Activated naive CD8-positive, alpha-beta T cell treated with anti-CD3 and anti-CD28 coated beads, Interleukin-2, amount 50 U/mL, for 24 hours (primary cell): ENCODE results near the gene GRIP1.

ENCODE experiments used
- ATAC-seq: fragments of 150-1000 bp; cut with Tn5 transposase; one replicate; pipeline ENCODE4 v1.10.0; 2021
- DNase-seq: peaks from one replicate; pipeline ENCODE4 v3.0.0; 2021
- H3K27ac Mint-ChIP-seq: one replicate; pipeline ENCODE4 v1.8.0; 2021; ENCODE audit warnings: mild to moderate bottlenecking, mixed read lengths
- H3K27me3 Mint-ChIP-seq: one replicate; pipeline ENCODE4 v1.8.0; 2021; ENCODE audit warnings: mixed read lengths
- H3K36me3 Mint-ChIP-seq: one replicate; pipeline ENCODE4 v1.8.0; 2021; ENCODE audit warnings: low read depth, mixed read lengths
- H3K4me1 Mint-ChIP-seq: one replicate; pipeline ENCODE4 v1.8.0; 2021; ENCODE audit warnings: mixed read lengths
- H3K4me3 Mint-ChIP-seq: one replicate; pipeline ENCODE4 v1.8.0; 2021; ENCODE audit warnings: mild to moderate bottlenecking, moderate library complexity, mixed read lengths
- H3K9me3 Mint-ChIP-seq: one replicate; pipeline ENCODE4 v1.8.0; 2021; ENCODE audit warnings: mixed read lengths

The GRIP1 gene

GRCh38 chr12:66302827-66303169 lies 376.1 kb downstream of the GRIP1 start:
- no peak for ATAC-seq
- peaks cover 47% of the 10 kb centered on the region for H3K4me1 Mint-ChIP-seq
- no peaks in the 10 kb centered on the region for H3K9me3 Mint-ChIP-seq
- peak overlapping the region; percentile 98 for H3K4me3 Mint-ChIP-seq
- H3K27ac Mint-ChIP-seq, result peak overlapping the region; percentile 99
- no peak for DNase-seq
- no peaks in the 10 kb centered on the region for H3K27me3 Mint-ChIP-seq
- H3K36me3 Mint-ChIP-seq, result peaks cover 26% of the 10 kb centered on the region

GRCh38 chr12:66301944-66302826 lies 376.7 kb downstream of the GRIP1 start, which contains the start of gene HELB:
Gene HELB, plus strand, starts transcription at chr12:66302493. Its CDS starts 111 bp downstream, at chr12:66302604.
- DNase-seq (peak; percentile 98), ATAC-seq (peak; percentile 92)
- peaks cover 24% of the 10 kb centered on the region for H3K36me3 Mint-ChIP-seq
- H3K9me3 Mint-ChIP-seq, result no peaks in the 10 kb centered on the region
- peak within 1 kb of the TSS; percentile 99 for H3K27ac Mint-ChIP-seq
- H3K4me3 Mint-ChIP-seq, result peak within 1 kb of the TSS; percentile 98
- H3K27me3 Mint-ChIP-seq, result no peaks in the 10 kb centered on the region
- peaks cover 47% of the 10 kb centered on the region for H3K4me1 Mint-ChIP-seq

DNA sequence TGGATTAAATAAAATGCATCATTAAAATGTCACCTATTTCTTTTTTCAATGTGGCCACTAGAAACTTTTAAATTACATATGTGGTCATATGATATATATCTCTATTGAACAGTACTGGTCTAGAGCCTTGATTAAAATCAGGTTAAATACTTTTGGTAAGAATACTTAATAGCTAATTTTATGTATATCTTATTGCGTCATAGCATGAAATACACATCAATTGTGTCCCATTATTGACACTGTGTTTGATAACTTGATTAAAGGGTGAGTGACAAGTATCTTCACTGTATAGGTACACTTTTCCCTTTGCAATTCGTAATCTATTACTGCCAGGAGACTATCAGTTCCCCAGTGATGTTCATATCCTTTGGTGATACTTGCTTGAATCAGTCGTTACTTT lies 381.0 kb downstream of the GRIP1 start:
- Mint-ChIP-seq H3K36me3 (no peaks in the 10 kb centered on the region), H3K27ac (no peak overlapping the region), H3K9me3 (no peaks in the 10 kb centered on the region), H3K4me3 (no peak overlapping the region), H3K4me1 (peaks cover 20% of the 10 kb centered on the region), H3K27me3 (no peaks in the 10 kb centered on the region)
- no peak for DNase-seq
- ATAC-seq, result no peak
